Measurements from ENCODE around the gene COL1A2. TPM values are rescaled to one million over a fixed set of nuclear protein-coding genes. Genes with fewer than 3 reads are reported as not detected.

The COL1A2 gene
- total RNA-seq, 1 experiment from 2014 or later = 104 TPM

DNA sequence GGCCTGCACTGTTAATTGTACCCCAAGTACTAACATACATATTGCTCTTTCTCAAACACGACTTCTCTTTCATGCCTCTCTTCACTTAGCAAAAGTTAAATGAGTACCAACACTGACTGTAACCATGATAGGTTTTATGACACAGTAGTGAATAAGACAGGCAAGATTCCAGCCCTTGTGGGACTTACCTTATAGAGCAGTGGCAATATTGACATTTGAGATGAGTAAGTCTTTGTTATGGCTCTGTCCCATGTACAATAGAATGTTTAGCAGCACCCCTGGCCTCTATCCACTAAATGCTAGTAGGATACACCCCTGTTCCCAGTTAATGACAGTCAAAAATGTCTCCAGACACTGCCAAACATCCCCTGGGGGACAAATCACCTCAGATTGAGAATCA lies 11.9 kb upstream of the COL1A2 start:
- DNase-seq (ENCODE audit: low spot score) = peak; percentile 32

GRCh38 chr7:94384315-94384714 lies 10.4 kb upstream of the COL1A2 start:
- DNase-seq (ENCODE audit: low spot score) = no peak

GRCh38 chr7:94386416-94386815 lies 8.3 kb upstream of the COL1A2 start:
- DNase-seq (ENCODE audit: low spot score) = peak; percentile 26

- no peak for DNase-seq (ENCODE audit: low spot score)
These were observed 6.2 kb upstream of the COL1A2 start for GRCh38 chr7:94388540-94388939.

- no peak for DNase-seq (ENCODE audit: low spot score)
These were observed 5.3 kb upstream of the COL1A2 start for GRCh38 chr7:94389381-94389780.

GRCh38 chr7:94391726-94392392 lies 2.8 kb upstream of the COL1A2 start:
- DNase-seq (ENCODE audit: low spot score) = no peak

GRCh38 chr7:94392393-94392786 lies 2.3 kb upstream of the COL1A2 start:
- DNase-seq (ENCODE audit: low spot score) = no peak

DNA sequence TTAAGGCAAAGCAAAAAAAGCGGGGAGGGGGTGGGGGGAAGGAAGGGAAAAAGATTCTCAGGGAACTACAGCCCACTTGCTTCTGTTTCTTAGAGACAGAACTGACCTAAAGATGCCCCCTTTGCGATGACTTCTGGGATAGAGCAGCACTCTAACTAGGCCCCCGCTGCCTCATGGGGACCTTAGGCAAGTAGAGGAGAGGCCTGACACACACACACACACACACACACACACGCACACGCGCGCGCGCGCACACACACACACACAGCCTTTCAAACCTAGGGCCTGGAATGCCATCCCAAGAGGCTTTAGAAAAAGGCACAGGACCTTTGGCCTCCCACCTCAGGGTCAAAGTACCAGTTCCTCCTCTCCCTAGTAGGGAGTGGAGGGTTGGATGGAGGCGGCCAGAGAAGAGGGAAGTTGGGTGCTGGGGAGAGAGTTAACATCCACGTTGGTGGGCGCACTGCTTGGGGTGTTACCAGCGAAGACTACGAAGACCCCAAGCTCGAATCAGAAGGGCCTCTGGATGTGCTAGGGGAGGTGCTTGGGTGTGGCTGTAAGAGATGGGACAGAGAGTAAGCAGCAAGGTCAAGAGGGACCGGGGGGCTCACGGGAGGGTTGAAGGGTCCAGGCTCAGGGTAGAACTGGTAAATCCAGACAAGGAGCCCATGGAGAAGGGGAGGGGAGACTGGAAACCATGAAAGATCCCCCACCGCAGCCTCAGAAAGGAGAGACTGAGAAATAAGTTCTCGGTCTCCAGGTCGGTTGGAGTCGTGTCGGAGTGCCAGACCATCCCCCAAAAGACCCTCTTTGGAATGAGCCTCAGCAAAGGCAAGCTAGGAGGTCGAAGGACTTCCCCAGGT lies 1.2 kb upstream of the COL1A2 start:
- no peak for DNase-seq (ENCODE audit: low spot score)

DNA sequence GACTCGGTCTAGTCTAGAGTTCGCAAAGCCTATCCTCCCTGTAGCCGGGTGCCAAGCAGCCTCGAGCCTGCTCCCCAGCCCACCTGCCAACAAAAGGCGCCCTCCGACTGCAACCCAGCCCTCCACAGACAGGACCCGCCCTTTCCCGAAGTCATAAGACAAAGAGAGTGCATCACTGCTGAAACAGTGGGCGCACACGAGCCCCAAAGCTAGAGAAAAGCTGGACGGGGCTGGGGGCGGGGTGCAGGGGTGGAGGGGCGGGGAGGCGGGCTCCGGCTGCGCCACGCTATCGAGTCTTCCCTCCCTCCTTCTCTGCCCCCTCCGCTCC lies 622 bp upstream of the COL1A2 start:
- no peak for DNase-seq (ENCODE audit: low spot score)

- peak; percentile 91 for DNase-seq (ENCODE audit: low spot score)
These were observed 694 bp downstream of the COL1A2 start for GRCh38 chr7:94395141-94396036.

- DNase-seq (ENCODE audit: low spot score) = peak; percentile 63
These were observed 1.3 kb downstream of the COL1A2 start for GRCh38 chr7:94396037-94396431.

- DNase-seq (ENCODE audit: low spot score) = peak; percentile 60
These were observed 1.9 kb downstream of the COL1A2 start for GRCh38 chr7:94396596-94396995.

DNA sequence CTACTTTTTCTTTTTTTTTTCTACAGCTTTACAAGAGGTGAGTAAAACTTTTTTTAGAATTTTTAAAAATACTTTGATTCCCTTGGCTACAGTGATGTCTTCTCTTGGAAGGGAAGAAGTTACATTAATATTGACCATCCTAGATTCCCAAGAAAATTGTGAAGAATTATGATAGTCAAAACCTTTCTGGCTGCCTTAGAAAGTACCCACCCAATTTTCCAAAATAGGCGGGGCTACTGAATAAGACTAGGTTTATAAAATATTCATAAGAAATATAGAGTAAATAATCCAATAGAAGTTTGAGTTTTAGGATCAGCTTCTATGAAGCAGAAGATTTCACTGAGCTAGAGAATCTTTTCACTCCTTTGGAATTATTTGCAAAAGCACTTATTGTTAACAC lies 3.0 kb downstream of the COL1A2 start:
- no peak for DNase-seq (ENCODE audit: low spot score)

DNA sequence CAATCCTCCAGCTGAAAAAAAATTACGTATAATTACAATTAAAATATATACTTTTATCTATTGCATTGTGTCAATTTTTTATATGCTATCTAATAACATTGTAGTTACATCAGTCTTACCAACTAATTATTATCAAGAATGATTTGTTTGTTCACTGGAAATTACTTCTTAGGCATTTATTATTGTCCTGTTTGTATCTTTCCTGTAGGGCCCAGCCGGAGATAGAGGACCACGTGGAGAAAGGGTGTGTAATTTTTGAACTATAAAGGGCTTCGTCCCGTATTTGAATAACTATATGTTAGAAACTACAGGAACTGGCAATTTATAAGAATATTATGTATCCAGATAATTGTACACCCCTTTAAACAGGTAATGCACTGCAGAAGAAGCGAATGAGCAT lies 4.1 kb downstream of the COL1A2 start:
- no peak for DNase-seq (ENCODE audit: low spot score)

DNA sequence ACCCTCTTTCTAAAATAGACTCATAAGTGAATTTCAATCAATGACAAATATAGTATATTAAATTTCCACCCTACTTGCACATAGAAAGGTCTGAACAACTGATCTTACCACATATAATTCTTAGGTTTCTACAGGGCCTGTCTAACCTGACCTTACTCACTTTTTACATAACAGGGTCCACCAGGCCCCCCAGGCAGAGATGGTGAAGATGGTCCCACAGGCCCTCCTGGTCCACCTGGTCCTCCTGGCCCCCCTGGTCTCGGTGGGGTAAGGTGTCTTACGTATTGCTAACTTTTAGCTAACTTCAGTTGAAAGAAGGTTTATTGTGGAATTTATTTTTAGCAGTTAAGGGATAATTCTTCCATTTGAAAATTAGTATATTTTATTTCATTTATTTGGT lies 5.3 kb downstream of the COL1A2 start:
- DNase-seq (ENCODE audit: low spot score) = no peak

DNA sequence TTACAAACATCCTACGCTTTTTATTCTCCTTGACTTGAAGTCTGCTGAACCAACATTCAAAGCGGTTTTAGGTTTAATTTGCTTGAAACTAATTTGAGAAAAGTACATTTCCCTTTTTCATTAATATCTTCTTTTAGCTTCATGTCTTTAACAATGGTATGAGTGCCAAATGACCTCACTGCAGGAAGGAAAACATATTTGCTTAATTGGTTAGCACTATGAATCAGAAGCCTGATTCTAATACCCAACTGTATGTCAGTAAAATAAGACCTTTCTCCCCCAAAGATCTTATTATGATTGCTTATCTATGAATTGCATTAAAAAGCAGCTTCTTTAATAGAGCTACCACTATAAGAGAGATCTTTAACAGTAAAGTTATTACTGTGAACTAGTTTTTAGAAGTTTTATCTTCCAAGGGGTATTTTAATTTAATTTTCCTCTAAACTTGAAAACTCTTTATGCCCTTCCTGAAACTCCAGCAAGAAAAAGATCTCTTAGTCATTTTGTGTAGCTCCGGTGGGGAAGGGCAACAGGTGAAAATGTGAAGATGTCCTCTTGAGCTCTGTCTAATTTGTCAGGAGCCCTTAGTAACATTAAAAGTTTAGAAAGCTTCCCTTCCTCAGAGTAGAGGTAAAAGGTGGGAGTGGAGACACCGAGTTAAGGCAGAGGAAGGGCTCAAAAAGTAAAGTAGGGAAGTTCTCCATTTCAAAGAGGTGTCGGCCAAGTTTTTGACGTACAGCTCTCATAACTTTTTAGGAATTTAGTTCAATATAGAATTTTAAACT lies 6.1 kb downstream of the COL1A2 start:
- no peak for DNase-seq (ENCODE audit: low spot score)

- no peak for DNase-seq (ENCODE audit: low spot score)
These were observed 6.7 kb downstream of the COL1A2 start for GRCh38 chr7:94401428-94401814.

- no peak for DNase-seq (ENCODE audit: low spot score)
These were observed 8.9 kb downstream of the COL1A2 start for GRCh38 chr7:94403546-94403945.

- DNase-seq (ENCODE audit: low spot score) = no peak
These were observed 10.8 kb downstream of the COL1A2 start for GRCh38 chr7:94405506-94405905.

DNA sequence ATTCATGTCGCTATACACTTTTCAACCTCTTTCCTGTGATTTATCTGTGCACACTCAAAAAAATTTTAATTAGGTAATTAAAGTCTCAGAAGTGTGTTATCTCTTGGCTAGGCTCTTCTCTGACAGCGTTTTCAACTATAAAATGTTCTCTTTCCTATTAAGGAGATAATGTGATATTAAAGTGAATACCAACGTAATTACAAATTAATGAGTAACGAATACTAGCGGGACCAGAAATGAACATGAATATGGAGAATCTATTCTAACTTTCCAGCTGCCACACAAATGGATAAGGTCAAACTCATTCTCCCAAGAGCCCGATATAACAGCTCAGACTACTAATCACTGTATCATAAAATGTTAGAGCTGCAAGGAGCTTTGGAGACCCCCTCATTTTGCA lies 12.0 kb downstream of the COL1A2 start:
- no peak for DNase-seq (ENCODE audit: low spot score)

- no peak for DNase-seq (ENCODE audit: low spot score)
These were observed 14.7 kb downstream of the COL1A2 start for GRCh38 chr7:94409200-94409948.

All from A172 (cell line).